Measurements from ENCODE around the gene ANKK1. TPM values are rescaled to one million over a fixed set of nuclear protein-coding genes. Genes with fewer than 3 reads are reported as not detected.

Gene ANKK1
- 1 to 10 TPM in 1 of 2 donors, under 1 TPM in 1; 0.77 to 1.1 TPM for total RNA-seq
- under 1 TPM; 0.49 to 0.55 TPM for polyA plus RNA-seq
- long read RNA-seq, donor 1, result 0 reads
- long read RNA-seq, donor 2, result 0 reads
- long read RNA-seq, donor 3, result 0 reads
- long read RNA-seq, donor 4, result 0 reads
- long read RNA-seq, donor 5, result 0 reads

GRCh38 chr11:113387605-113388211 lies at the start of gene ANKK1:
ANKK1 (plus strand) TSS chr11:113387779; CDS start chr11:113387885, 106 bp downstream.
- Histone ChIP-seq H3K27ac (ENCODE audit: low read depth in 1 of 2, low read length in 1 of 2) (no peak within 1 kb of the TSS), H3K9ac (ENCODE audit: insufficient read depth in 1 of 2, low read length in 2 of 2) (no peak within 1 kb of the TSS), H3K27me3 (ENCODE audit: control insufficient read depth in 3 of 3, insufficient read depth in 3 of 3, low read length in 2 of 3) (peaks cover 0 to 3% (median 2%) of the 10 kb centered on the region in 3 donors), H3K9me3 (ENCODE audit: control insufficient read depth in 4 of 4, insufficient read depth in 3 of 4, low read length in 3 of 4) (peaks cover 0 to 4% (median 0%) of the 10 kb centered on the region in 4 donors), H3K36me3 (ENCODE audit: control insufficient read depth in 4 of 4, insufficient read depth in 4 of 4, low read length in 4 of 4) (no peaks in the 10 kb centered on the region), H3K4me3 (no peak within 1 kb of the TSS), H3K4me1 (ENCODE audit: control insufficient read depth in 5 of 5, insufficient read depth in 5 of 5, low read length in 5 of 5) (peaks cover 0 to 6% (median 0%) of the 10 kb centered on the region in 5 donors)
- TF ChIP-seq CTCF (IDR thresholded peaks at IDR 0.05; ENCODE audit: control extremely low read depth, extremely low read depth), result no peak
- DNase-seq, result peak; percentile 16 to 37 (median 37)
- WGBS, 2 donors, result 11 to 12% methylated on average over 45 to 46 of the region's 46 CpGs
- no peak for ATAC-seq (ENCODE audit: insufficient read depth, low FRiP score)

GRCh38 chr11:113338730-113339129 lies 48.8 kb upstream of the ANKK1 start:
- DNase-seq, result no peak

GRCh38 chr11:113339929-113340589 lies 47.5 kb upstream of the ANKK1 start:
- no peak for ATAC-seq (ENCODE audit: insufficient read depth, low FRiP score)
- H3K4me1 ChIP-seq (ENCODE audit: control insufficient read depth in 5 of 5, insufficient read depth in 5 of 5, low read length in 5 of 5), result no peaks in the 10 kb centered on the region
- 81 to 83% methylated on average over 6 of the region's 6 CpGs for WGBS, 2 donors
- no peak overlapping the region for H3K4me3 ChIP-seq
- H3K9ac ChIP-seq (ENCODE audit: insufficient read depth in 1 of 2, low read length in 2 of 2), result no peak overlapping the region
- H3K27ac ChIP-seq (ENCODE audit: low read depth in 1 of 2, low read length in 1 of 2), result no peak overlapping the region
- peaks cover 21 to 36% (median 30%) of the 10 kb centered on the region in 4 donors for H3K36me3 ChIP-seq (ENCODE audit: control insufficient read depth in 4 of 4, insufficient read depth in 4 of 4, low read length in 4 of 4)
- peaks cover 0 to 2% (median 1%) of the 10 kb centered on the region in 4 donors for H3K9me3 ChIP-seq (ENCODE audit: control insufficient read depth in 4 of 4, insufficient read depth in 3 of 4, low read length in 3 of 4)
- no peaks in the 10 kb centered on the region for H3K27me3 ChIP-seq (ENCODE audit: control insufficient read depth in 3 of 3, insufficient read depth in 3 of 3, low read length in 2 of 3)
- TF ChIP-seq CTCF (IDR thresholded peaks at IDR 0.05; ENCODE audit: control extremely low read depth, extremely low read depth), result no peak
- DNase-seq, result no peak

More at GRCh38 chr11:113338730-113339129, 48.8 kb upstream of the ANKK1 start:
- no peak for ATAC-seq (ENCODE audit: insufficient read depth, low FRiP score)
- Histone ChIP-seq H3K27me3 (ENCODE audit: control insufficient read depth in 3 of 3, insufficient read depth in 3 of 3, low read length in 2 of 3) (no peaks in the 10 kb centered on the region), H3K9me3 (ENCODE audit: control insufficient read depth in 4 of 4, insufficient read depth in 3 of 4, low read length in 3 of 4) (peaks cover 0 to 2% (median 1%) of the 10 kb centered on the region in 4 donors), H3K4me3 (no peak overlapping the region), H3K36me3 (ENCODE audit: control insufficient read depth in 4 of 4, insufficient read depth in 4 of 4, low read length in 4 of 4) (peaks cover 25 to 35% (median 28%) of the 10 kb centered on the region in 4 donors), H3K27ac (ENCODE audit: low read depth in 1 of 2, low read length in 1 of 2) (no peak overlapping the region), H3K9ac (ENCODE audit: insufficient read depth in 1 of 2, low read length in 2 of 2) (no peak overlapping the region), H3K4me1 (ENCODE audit: control insufficient read depth in 5 of 5, insufficient read depth in 5 of 5, low read length in 5 of 5) (no peaks in the 10 kb centered on the region)
- WGBS, 2 donors, result 82 to 83% methylated on average over 4 of the region's 4 CpGs
- TF ChIP-seq CTCF (IDR thresholded peaks at IDR 0.05; ENCODE audit: control extremely low read depth, extremely low read depth), result no peak

Measured in lung (tissue), 16 donors.